ENCODE data around the gene SLC35G3. TPM values are rescaled to one million over a fixed set of nuclear protein-coding genes. Genes with fewer than 3 reads are reported as not detected.

SLC35G3 gene
- total and polyA plus RNA-seq, 2 of the 4 experiments (the other 2 are of a cell fraction) = not detected

GRCh38 chr17:35155246-35155645 lies 38.9 kb downstream of the SLC35G3 start:
- Histone ChIP-seq H3K27ac (ENCODE audit: insufficient read depth, low read length) (no peak overlapping the region), H3K79me1 (ENCODE audit: low read depth in 1 of 2, low read length in 2 of 2) (no peaks in the 10 kb centered on the region), H2BK5ac (ENCODE audit: low read depth, low read length, poor library complexity, severe bottlenecking) (no peak overlapping the region), H2AFZ (replicated peaks; ENCODE audit: low read length, poor library complexity) (no peak overlapping the region), H3K9me3 (ENCODE audit: control insufficient read depth, insufficient read depth, low read length) (no peaks in the 10 kb centered on the region), H2BK120ac (ENCODE audit: low read depth, low read length) (no peak overlapping the region), H3K9ac (ENCODE audit: low read depth, low read length) (no peak overlapping the region), H3K4me3 (ENCODE audit: insufficient read depth, low read depth, low read length) (no peak overlapping the region), H3K18ac (ENCODE audit: low read depth, low read length) (no peak overlapping the region), H3K36me3 (ENCODE audit: control insufficient read depth, insufficient read depth, low read length) (no peaks in the 10 kb centered on the region), H3K23ac (ENCODE audit: low read depth, low read length) (no peak overlapping the region), H2AK5ac (ENCODE audit: low read depth, low read length) (no peak overlapping the region), H3K4me1 (ENCODE audit: control insufficient read depth, insufficient read depth, low read length) (no peaks in the 10 kb centered on the region), H4K5ac (ENCODE audit: low read depth, low read length) (no peak overlapping the region), H4K8ac (ENCODE audit: low read depth in 2 of 2, low read length in 2 of 2) (no peak overlapping the region), H2AK9ac (replicated peaks; ENCODE audit: low read depth, low read length, poor library complexity) (no peak overlapping the region), H3K14ac (replicated peaks; ENCODE audit: low read depth, low read length) (no peak overlapping the region), H4K20me1 (ENCODE audit: insufficient read depth, low read length) (no peaks in the 10 kb centered on the region), H3K4ac (ENCODE audit: low read depth, low read length) (no peak overlapping the region), H3K27me3 (ENCODE audit: control insufficient read depth, insufficient read depth, low read length) (peaks cover 16% of the 10 kb centered on the region), H3K4me2 (ENCODE audit: low read depth, low read length) (no peak overlapping the region), H4K91ac (ENCODE audit: insufficient read depth, low read depth, low read length) (no peak overlapping the region), H2BK20ac (ENCODE audit: low read depth, low read length) (no peak overlapping the region), H3K56ac (ENCODE audit: extremely low read depth, insufficient read depth, low read length) (no peak overlapping the region), H3K9me1 (ENCODE audit: insufficient read depth, low read length) (peaks cover 2% of the 10 kb centered on the region; the same call in 1 of the 2 replicates), H2BK15ac (ENCODE audit: low read depth, low read length) (no peak overlapping the region)
- TF ChIP-seq RCOR1 (IDR thresholded peaks at IDR 0.05; ENCODE audit: insufficient replicate concordance, low read length) = no peak
- no peak for TF ChIP-seq BHLHE40 (IDR thresholded peaks at IDR 0.05; ENCODE audit: low read depth, low read length)
- TF ChIP-seq CHD1 (IDR thresholded peaks at IDR 0.05; ENCODE audit: low read depth, low read length) = no peak
- no peak for TF ChIP-seq FOS (IDR thresholded peaks at IDR 0.05; ENCODE audit: low read depth, low read length)
- no peak for TF ChIP-seq SMC3 (IDR thresholded peaks at IDR 0.05; ENCODE audit: low read depth, low read length)
- TF ChIP-seq NFE2L2 (IDR thresholded peaks at IDR 0.05; ENCODE audit: low read depth, low read length) = no peak
- TF ChIP-seq MAFK (IDR thresholded peaks at IDR 0.05; ENCODE audit: low read depth, low read length) = no peak
- TF ChIP-seq MXI1 (IDR thresholded peaks at IDR 0.05; ENCODE audit: borderline replicate concordance, low read depth, low read length) = no peak
- TF ChIP-seq CEBPB (IDR thresholded peaks at IDR 0.05; ENCODE audit: low read depth, low read length) = no peak
- no peak for TF ChIP-seq POLR2A (IDR thresholded peaks at IDR 0.05; ENCODE audit: low read depth, low read length)
- ChIA-PET POLR2A (ENCODE audit: unreplicated experiment) (no interaction called here), CTCF (no interaction called here)
- DNase-seq (no peak), ATAC-seq (ENCODE audit: low read depth) (no peak)
- intact Hi-C loops (cut with micrococcal nuclease) = no loop called here
- dilution Hi-C loops (cut with HindIII; ENCODE audit: low sequenced_read_pairs, unreplicated experiment) = no loop called here
- BruUV-seq (replicated peaks) = no TSS peak
- in situ Hi-C loops (cut with MboI; ENCODE audit: low sequenced_read_pairs) = no loop called here
- 82% methylated on average over 3 of the region's 7 CpGs; no CpG with 5 or more reads in 1 of the 2 experiments for WGBS, 2 experiments (ENCODE audit: extremely low coverage in 2 of 2, insufficient read length in 1 of 2)
